Muscle layer of duodenum (tissue), 2 donors: ENCODE measurements around the gene RPH3AL.

Experiments used
- H3K27ac ChIP-seq: one replicate; pipeline ENCODE4 v1.7.0; 2013; ENCODE audit warnings: mild to moderate bottlenecking, low read length
- H3K27me3 ChIP-seq: one replicate; pipeline ENCODE4 v1.7.0; 2013; ENCODE audit warnings: low read depth, mild to moderate bottlenecking, control low read depth, low read length
- H3K36me3 ChIP-seq, 2 donors: one replicate each; pipeline ENCODE4 v1.7.0; 2013; ENCODE audit warnings: low read length in 2 of 2, control low read depth in 1 of 2, mild to moderate bottlenecking in 1 of 2; ENCODE audit not compliant: insufficient read depth in 2 of 2, control insufficient read depth in 1 of 2
- H3K4me1 ChIP-seq, 2 donors: one replicate each; pipeline ENCODE4 v1.7.0; 2013; ENCODE audit warnings: low read length in 2 of 2, mild to moderate bottlenecking in 2 of 2, control low read depth in 1 of 2, moderate library complexity in 1 of 2; ENCODE audit not compliant: insufficient read depth in 2 of 2, control insufficient read depth in 1 of 2
- H3K4me3 ChIP-seq, 2 donors: one replicate each; pipeline ENCODE4 v1.7.0; 2013; ENCODE audit warnings: low read length in 2 of 2, low read depth in 1 of 2, mild to moderate bottlenecking in 1 of 2
- H3K9me3 ChIP-seq, 2 donors: one replicate each; pipeline ENCODE4 v1.7.0; 2013; ENCODE audit warnings: low read length in 2 of 2, control low read depth in 1 of 2, mild to moderate bottlenecking in 1 of 2; ENCODE audit not compliant: control insufficient read depth in 1 of 2
- donor health status: healthy.

Gene RPH3AL

DNA sequence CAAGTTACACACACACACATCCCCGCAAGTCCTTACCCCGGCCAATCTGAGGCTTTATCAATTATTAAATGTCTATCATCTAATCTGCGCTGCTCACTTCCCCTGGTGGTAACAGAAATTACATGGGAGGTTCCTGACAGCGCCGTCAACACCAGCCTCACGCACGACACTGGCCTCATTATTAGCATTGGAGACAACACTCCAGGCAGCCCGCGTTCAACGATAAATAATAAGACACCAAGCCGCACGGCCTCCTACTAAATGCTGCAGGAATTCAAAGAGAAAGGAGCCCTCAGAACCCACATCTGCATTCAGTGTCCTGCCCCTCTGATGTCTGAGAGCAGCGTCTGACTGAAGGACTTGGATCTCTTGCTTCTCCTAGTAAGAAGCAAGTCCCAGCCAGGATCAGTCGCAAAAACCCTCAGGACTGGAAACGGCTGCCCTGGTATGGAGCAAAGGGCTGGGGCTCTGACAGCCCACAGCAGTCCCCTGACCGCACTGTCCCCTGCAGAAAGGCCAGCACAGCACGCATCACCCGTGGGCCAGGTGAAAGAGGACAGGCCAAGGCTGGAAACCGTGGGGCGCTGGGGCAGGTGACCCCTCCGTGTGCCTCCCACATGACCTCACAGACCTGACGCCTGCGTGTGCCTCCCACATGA, 7.6 kb upstream of the RPH3AL start:
- no peaks in the 10 kb centered on the region for H3K9me3 ChIP-seq
- H3K4me1 ChIP-seq, result no peaks in the 10 kb centered on the region
- no peak overlapping the region for H3K4me3 ChIP-seq
- H3K27me3 ChIP-seq, result no peaks in the 10 kb centered on the region
- H3K36me3 ChIP-seq, result no peaks in the 10 kb centered on the region
- H3K27ac ChIP-seq, result no peak overlapping the region

DNA sequence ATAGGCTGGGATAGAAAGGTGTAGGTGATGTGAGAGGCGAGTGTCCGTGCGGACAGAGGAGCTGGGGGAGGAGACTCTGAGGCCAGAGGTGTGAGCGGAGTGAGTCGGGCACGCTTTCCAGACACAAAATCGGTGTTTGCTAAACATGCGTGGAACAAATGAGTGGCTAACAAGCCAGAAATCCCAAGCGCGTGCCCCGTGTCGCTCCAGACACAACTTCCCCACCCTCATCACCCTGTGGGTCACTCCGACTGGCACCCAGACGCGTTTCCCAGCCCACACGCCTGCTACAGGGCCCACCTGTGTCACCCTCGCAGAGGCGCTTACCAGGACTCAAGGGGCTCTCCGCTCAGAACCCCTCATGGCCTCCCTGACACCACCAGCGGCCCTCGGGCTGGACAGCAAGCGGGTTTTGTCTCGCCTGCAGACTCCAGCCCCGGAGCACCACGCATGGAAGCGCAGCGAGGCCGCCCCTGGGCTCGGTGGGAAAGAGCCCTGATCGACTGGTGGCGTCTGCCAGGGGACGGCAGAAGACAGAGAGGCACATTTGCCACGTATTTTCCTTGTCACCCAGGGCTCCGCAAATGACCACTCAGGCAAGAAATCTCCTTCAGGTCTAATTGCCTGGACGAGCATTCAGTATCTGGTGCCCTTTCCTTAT, 6.0 kb upstream of the RPH3AL start:
- H3K9me3 ChIP-seq, result no peaks in the 10 kb centered on the region
- no peak overlapping the region for H3K27ac ChIP-seq
- H3K36me3 ChIP-seq, result no peaks in the 10 kb centered on the region

DNA sequence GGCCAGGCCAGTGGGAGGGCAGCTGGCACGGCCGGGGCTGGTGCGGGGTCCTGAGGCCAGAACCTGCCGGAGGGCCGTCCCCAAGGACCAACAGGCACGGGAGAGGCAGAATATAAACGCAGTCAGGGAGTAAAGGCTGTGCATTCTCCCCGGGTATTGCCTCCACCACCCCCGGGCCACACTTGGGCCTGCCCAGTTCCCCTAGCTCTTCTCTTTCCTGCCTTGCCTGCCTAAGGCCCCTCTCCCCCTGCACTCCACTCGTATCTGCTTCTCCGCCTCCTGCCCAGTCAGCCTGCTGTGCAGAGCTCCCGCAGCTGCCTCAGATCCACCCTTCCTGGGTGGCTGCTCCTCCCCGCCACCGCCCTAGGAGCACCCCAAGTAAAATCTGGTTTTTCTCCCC, 5.0 kb upstream of the RPH3AL start:
- Histone ChIP-seq H3K4me1 (no peaks in the 10 kb centered on the region), H3K27me3 (no peaks in the 10 kb centered on the region), H3K36me3 (no peaks in the 10 kb centered on the region), H3K27ac (no peak overlapping the region), H3K9me3 (no peaks in the 10 kb centered on the region), H3K4me3 (no peak overlapping the region)

More for the DNA sequence above, 6.0 kb upstream of the RPH3AL start:
- Histone ChIP-seq H3K4me3 (no peak overlapping the region), H3K4me1 (no peaks in the 10 kb centered on the region), H3K27me3 (no peaks in the 10 kb centered on the region)

DNA sequence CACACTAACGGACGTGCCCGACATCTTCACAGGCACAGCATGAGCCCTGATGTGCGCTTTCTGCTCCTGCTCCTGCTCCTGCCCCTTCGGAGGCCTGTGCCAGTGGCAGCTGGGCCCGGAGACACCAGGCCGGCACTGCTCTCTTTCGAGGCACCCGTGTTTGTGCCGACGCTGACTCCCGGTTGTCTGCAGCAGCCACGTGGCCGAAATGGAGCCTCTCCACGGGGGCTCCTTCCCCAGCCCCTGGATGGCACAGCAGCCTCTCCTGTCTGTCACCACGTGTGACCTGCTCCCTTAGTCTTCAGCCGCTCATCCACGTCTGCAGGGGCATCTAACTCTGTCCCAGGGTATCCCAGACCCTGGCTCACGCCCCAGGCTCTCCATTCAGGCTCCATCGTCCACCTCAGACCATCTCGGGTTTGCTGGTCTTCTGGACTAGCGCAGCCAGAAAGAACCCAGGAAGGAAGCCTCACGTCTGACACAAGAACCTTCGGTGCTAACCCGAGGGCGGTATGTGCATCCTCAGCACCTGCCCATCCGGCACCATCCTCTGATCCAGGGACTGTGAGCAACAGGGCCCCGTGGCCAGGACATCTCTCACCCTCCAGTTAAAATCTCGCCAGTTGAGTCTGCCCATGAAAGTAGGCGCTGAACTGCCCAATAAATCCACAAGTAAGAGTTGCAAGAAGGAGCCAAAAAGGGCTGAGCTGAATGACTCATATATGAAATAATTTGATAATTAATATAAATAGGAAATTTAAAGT, 4.2 kb upstream of the RPH3AL start:
- Histone ChIP-seq H3K4me3 (no peak overlapping the region), H3K9me3 (no peaks in the 10 kb centered on the region), H3K27ac (no peak overlapping the region)

DNA sequence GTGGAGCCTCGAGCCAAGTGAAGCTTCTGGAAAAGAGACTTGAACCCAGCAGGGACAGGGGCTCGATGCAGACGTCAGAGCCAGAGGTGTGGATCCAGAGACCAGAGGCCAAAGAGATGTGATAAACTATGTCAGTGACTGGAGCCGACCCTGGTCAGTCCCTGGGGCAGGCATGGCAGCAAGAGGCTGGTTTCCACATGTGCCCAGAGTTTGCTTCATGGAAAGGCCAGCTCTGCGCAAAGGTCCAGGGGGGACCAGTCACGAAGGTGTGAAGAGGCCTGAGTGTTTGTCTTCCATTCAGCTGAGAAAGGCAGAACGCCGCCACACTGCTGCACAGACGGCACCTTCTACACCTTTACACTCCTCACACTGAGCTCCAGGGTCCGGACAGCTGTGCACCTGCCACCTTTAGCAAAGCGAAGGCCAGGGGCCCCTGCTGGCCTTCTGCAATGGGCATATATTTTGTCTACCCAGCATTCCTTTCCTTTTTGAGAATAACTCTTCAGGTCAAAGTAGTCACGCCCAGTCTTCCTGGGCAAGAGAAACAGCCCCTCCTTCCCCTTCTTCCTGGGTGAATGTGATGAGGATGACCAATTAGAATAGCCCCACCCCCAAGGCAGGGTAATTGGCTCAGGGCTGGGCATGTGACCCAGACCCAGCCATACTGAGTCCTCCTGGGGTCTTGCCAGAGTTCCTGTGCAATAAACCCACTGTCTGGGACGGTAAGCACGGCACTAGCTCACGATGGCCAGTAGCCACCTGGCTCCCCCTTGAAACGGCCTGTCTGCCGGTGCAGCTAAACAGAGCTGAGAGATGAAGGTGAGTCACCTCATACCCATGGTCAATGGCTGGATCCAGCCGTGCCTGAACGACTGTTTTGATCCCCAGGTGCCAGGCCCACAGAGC, 2.3 kb upstream of the RPH3AL start:
- Histone ChIP-seq H3K4me1 (peaks cover 3 to 13% of the 10 kb centered on the region in 2 donors), H3K36me3 (no peaks in the 10 kb centered on the region), H3K4me3 (no peak overlapping the region), H3K27ac (no peak overlapping the region), H3K9me3 (no peaks in the 10 kb centered on the region), H3K27me3 (no peaks in the 10 kb centered on the region)

More for the DNA sequence above, 4.2 kb upstream of the RPH3AL start:
- H3K36me3 ChIP-seq, result no peaks in the 10 kb centered on the region
- H3K4me1 ChIP-seq, result peaks cover 0 to 4% of the 10 kb centered on the region in 2 donors
- no peaks in the 10 kb centered on the region for H3K27me3 ChIP-seq

DNA sequence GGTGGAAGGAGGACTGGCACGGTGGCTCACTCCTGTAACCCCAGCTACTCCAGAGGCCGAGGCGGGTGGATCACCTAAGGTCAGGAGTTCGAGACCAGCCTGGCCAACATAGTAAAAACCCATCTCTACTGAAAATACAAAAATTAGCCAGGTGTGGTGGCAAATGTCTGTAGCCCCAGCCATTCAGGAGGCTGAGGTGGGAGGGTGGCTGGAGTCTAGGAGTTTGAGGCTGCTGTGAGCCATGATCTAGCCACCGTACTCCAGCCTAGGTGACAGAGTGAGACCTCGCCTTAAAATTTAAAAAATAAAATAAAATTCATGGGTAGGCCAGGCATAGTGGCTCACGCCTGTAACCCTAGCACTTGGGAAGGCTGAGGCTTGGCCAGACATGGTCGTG, 1.2 kb upstream of the RPH3AL start:
- H3K27me3 ChIP-seq, result no peaks in the 10 kb centered on the region
- no peaks in the 10 kb centered on the region for H3K36me3 ChIP-seq
- H3K9me3 ChIP-seq, result no peaks in the 10 kb centered on the region
- no peak overlapping the region for H3K4me3 ChIP-seq
- peak overlapping the region; percentile 89 for H3K27ac ChIP-seq
- H3K4me1 ChIP-seq, result peaks cover 3 to 13% of the 10 kb centered on the region in 2 donors

DNA sequence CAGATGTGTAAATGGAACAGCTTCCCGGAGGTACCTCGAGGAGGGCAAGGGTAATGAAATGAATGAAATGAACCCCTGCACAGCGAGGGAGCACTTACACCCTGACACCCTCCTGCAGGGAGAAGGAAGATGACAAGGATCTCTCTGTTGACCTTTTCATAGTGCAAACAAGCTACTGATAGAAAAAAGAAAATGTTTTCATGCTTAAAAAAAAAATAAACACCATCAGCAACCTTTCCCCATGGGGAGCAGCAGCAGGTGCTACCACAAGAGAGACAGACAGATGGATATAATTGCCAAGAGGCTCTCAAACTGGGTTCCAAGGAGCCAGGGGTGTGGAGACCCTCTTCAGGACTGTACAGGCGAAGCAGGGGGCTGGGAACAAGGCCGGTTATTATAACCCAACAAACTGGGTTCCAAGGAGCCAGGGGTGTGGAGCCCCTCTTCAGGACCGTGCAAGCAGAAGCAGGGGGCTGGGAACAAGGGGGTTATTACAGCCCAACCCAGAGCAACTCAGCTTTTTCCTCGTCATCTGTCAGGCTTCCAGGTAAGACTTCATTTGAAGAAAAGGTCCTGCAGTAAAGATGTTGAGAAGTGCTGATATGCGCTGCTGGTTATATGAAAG, 718 bp upstream of the RPH3AL start:
- Histone ChIP-seq H3K9me3 (no peaks in the 10 kb centered on the region), H3K27me3 (no peaks in the 10 kb centered on the region), H3K27ac (peak overlapping the region; percentile 89), H3K36me3 (no peaks in the 10 kb centered on the region), H3K4me1 (peaks cover 3 to 13% of the 10 kb centered on the region in 2 donors), H3K4me3 (no peak overlapping the region)

DNA sequence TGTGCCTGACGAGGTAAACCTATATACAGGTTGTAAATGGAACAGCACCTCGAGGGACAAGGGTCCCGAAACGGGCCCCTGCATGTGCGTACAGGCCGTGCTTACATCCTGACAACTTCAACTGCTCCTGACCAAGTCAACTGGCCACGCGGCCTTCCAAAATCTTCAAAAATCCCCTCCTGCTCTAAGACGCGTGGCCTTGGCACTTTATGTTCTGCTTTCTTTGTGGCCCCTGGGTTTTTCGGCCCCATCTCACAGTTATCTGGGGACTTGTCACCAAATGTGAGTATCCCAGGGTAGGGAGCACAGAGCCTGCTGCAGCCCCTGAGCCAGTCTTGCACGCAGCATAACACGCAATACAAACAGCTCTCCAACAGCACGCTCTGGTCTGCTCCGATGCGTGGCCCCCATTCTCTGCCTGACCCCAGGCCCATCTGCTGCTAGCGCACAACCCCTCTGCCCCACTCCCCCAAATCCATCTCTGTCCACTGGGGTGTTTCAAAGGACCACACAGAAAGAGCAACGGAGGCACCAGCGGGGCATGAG, 659 bp downstream of the RPH3AL start:
- Histone ChIP-seq H3K4me3 (no peak overlapping the region), H3K9me3 (no peaks in the 10 kb centered on the region)

DNA sequence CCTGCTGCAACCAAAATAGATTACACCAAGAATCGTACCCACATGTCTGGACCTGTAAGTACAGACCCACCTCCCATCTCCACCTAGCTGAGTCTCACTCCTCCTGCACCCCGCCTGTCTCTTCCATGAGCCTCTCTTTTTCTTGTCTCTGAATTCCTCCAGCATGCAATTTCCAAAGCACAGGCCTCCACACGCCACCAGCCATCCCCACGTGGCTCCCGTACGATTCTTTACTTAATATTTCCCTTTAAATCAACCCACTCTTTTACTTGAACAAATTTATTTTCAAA, 1.2 kb downstream of the RPH3AL start:
- H3K27ac ChIP-seq, result peak overlapping the region; percentile 89
- H3K4me3 ChIP-seq, result no peak overlapping the region
- peaks cover 3 to 16% of the 10 kb centered on the region in 2 donors for H3K4me1 ChIP-seq

More for the DNA sequence above, 659 bp downstream of the RPH3AL start:
- peaks cover 3 to 16% of the 10 kb centered on the region in 2 donors for H3K4me1 ChIP-seq
- H3K36me3 ChIP-seq, result no peaks in the 10 kb centered on the region
- no peaks in the 10 kb centered on the region for H3K27me3 ChIP-seq
- peak overlapping the region; percentile 89 for H3K27ac ChIP-seq

DNA sequence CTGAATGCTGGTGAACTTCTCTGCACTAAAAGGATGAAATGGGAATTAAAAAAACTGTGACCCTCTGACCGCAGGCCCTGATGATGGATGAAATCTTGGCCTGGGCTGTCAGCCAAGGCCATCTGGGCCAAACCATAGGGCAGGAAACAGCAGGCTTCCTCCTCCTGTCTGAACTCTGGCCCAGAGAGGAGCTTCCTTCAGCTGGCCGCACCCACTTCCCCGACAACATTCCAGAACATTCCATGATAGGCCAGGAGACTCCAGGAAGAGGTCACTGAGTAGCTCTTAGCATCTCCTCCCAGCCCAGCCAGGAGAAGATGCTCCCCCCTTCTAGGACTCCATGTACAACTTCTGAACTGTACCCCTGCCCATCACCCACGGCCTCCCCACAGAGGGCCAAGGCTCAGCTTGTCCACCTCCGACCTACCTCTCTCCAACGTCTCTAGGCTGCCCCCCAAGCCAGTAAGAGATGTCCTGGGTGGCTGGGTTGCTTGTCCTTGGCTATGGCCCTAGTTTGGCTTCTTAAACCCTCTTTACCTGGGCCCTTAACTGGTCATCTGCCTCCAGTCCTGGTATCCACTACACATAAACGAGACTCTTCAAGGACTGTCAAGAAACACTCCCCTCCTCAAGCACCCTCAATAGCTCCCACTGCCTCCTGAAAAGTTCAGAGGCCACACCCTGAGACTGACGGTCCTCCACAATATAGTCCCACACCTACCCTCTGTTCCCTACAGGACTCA, 1.7 kb downstream of the RPH3AL start:
- Histone ChIP-seq H3K27me3 (no peaks in the 10 kb centered on the region), H3K4me3 (no peak overlapping the region), H3K4me1 (peaks cover 3 to 16% of the 10 kb centered on the region in 2 donors), H3K9me3 (no peaks in the 10 kb centered on the region), H3K36me3 (no peaks in the 10 kb centered on the region), H3K27ac (peak overlapping the region; percentile 89)

More for the DNA sequence above, 1.2 kb downstream of the RPH3AL start:
- Histone ChIP-seq H3K9me3 (no peaks in the 10 kb centered on the region), H3K27me3 (no peaks in the 10 kb centered on the region), H3K36me3 (no peaks in the 10 kb centered on the region)
